GM12878 (cell line): ENCODE results near the gene NOP14. TPM values are rescaled to one million over a fixed set of nuclear protein-coding genes. Genes with fewer than 3 reads are reported as not detected.
"Not testable (repeated sequence)": the region's sequence is repeated elsewhere in the genome, so short reads cannot be mapped to it uniquely, and the experiment has no call there.

ENCODE experiments used
- ATAC-seq: fragments of 200-7000 bp; cut with Tn5 transposase; 3 replicates; pipeline ENCODE4 v1.9.1; 2020; ENCODE audit warnings: mild to moderate bottlenecking, moderate library complexity
- BruUV-seq: library from RNA; stranded (reverse); fragments of 400-500 nt; replicated peaks from 2 replicates; lab custom pipeline; 2021; lab: Mats Ljungman, UMichigan
- CTCF ChIA-PET: fragments of 300-600 bp; sonication (Branson Sonifier 250); formaldehyde crosslinking; extraction: SDS; loops from one replicate; lab custom pipeline; 2021; ENCODE audit warnings: inconsistent platforms; lab: Yijun Ruan, JAX
- POLR2A ChIA-PET: fragments of 350-600 bp; formaldehyde crosslinking; extraction: SDS; loops from one replicate; lab custom pipeline; 2021; ENCODE audit warnings: inconsistent platforms; lab: Charles Lee
- RAD21 ChIA-PET: fragments of 300-600 bp; sonication (Branson Sonifier 250); formaldehyde crosslinking; loops from one replicate; lab custom pipeline; 2023; ENCODE audit warnings: antibody characterized with exemption; ENCODE audit not compliant: unreplicated experiment; lab: Charles Lee
- SMC1A ChIA-PET: fragments of 300-600 bp; sonication (Branson Sonifier 250); formaldehyde crosslinking; loops from one replicate; lab custom pipeline; 2023; ENCODE audit not compliant: unreplicated experiment, uncharacterized antibody; lab: Charles Lee
- DNase-seq: peaks from one replicate; pipeline ENCODE4 v3.0.0-alpha.2; 2011; ENCODE audit warnings: low read depth, low spot score
- FAIRE-seq: peaks from 3 replicates; lab custom pipeline; 2011; peaks lifted over from hg19 to GRCh38; lab: Jason Lieb, UNC
- H2AFZ ChIP-seq: 2 replicates; pipeline ENCODE4 v1.6.0; 2011; ENCODE audit warnings: low read depth, low read length, control low read depth; ENCODE audit not compliant: control insufficient read depth
- H3K27ac ChIP-seq: 2 replicates; pipeline ENCODE4 v1.5.1; 2011; ENCODE audit warnings: control low read depth; ENCODE audit not compliant: control insufficient read depth, insufficient read depth
- H3K27me3 ChIP-seq, 2 experiments: replicated peaks in 1 of 2; 2 replicates each; pipeline versions ENCODE4 v1.6.0 to v1.6.1; 2011; ENCODE audit warnings: low read length in 1 of 2; ENCODE audit not compliant: control insufficient read depth in 2 of 2, insufficient read depth in 2 of 2
- H3K36me3 ChIP-seq, 2 experiments: 2 replicates each; pipeline ENCODE4 v1.5.1; 2011; ENCODE audit warnings: low read length in 1 of 2; ENCODE audit not compliant: control insufficient read depth in 2 of 2, insufficient read depth in 2 of 2
- H3K4me1 ChIP-seq: 2 replicates; pipeline ENCODE4 v1.6.1; 2011; ENCODE audit warnings: mild to moderate bottlenecking, low read length, moderate library complexity, mixed read lengths; ENCODE audit not compliant: control insufficient read depth, insufficient read depth
- H3K4me2 ChIP-seq: 2 replicates; pipeline ENCODE4 v1.6.0; 2011; ENCODE audit warnings: control low read depth; ENCODE audit not compliant: control insufficient read depth, insufficient read depth
- H3K4me3 ChIP-seq: fragments of 200-600 bp; sonication (generic); 2 replicates; pipeline ENCODE4 v1.5.1; 2016
- H3K79me2 ChIP-seq: 2 replicates; pipeline ENCODE4 v1.6.0; 2011; ENCODE audit warnings: low read length; ENCODE audit not compliant: control insufficient read depth, insufficient read depth
- H3K9ac ChIP-seq: 2 replicates; pipeline ENCODE4 v1.8.0; 2011; ENCODE audit warnings: low read length, control low read depth, mixed read lengths; ENCODE audit not compliant: control insufficient read depth, insufficient read depth
- H3K9me3 ChIP-seq: replicated peaks from 3 replicates; pipeline ENCODE4 v1.5.1; 2011; ENCODE audit warnings: mild to moderate bottlenecking, low read length; ENCODE audit not compliant: control insufficient read depth, insufficient read depth
- H4K20me1 ChIP-seq: 2 replicates; pipeline ENCODE4 v1.6.0; 2011; ENCODE audit not compliant: control insufficient read depth, insufficient read depth
- CEBPZ ChIP-seq: fragments of 150-350 bp; IDR thresholded peaks from 2 replicates; pipeline ENCODE4 v1.6.1; 2016; ENCODE audit warnings: low read depth, low read length
- MYB ChIP-seq: fragments of 150-350 bp; IDR thresholded peaks from 2 replicates; pipeline ENCODE4 v1.6.1; 2014; ENCODE audit warnings: mild to moderate bottlenecking, low read depth, low read length, borderline replicate concordance
- POLR2A ChIP-seq: IDR thresholded peaks from 2 replicates; pipeline ENCODE4 v1.6.1; 2011; ENCODE audit warnings: low read depth, mild to moderate bottlenecking, low read length
- POLR2AphosphoS2 ChIP-seq: IDR thresholded peaks from 2 replicates; pipeline ENCODE4 v1.6.1; 2011; ENCODE audit warnings: low read depth, mild to moderate bottlenecking, low read length, improper control_type of control experiment, moderate library complexity
- WGBS: methylation state at CpG from one replicate; pipeline ENCODE4 v1.1.6; 2016; ENCODE audit warnings: low lambda C conversion rate; ENCODE audit not compliant: insufficient replicate concordance, insufficient coverage; ENCODE audit errors: missing lambda C conversion rate; 5-methylcytosine and 5-hydroxymethylcytosine counted together
- in situ Hi-C: fragments of 300-500 bp; cut with MboI; formaldehyde crosslinking; loops from 9 replicates; pipeline ENCODE4 v1.14.3; 2018; ENCODE audit warnings: mixed read lengths
- intact Hi-C: fragments of 100-400 bp; cut with micrococcal nuclease; formaldehyde crosslinking; loops from one replicate; pipeline ENCODE4 v1.14.2; 2022; ENCODE audit not compliant: unreplicated experiment
- polyA plus RNA-seq, 11 experiments: library from polyadenylated mRNA; depleted of rRNA in 4 of 11; unstranded in 6 of 11; stranded (reverse) in 5 of 11; fragments of >200 nt; fragmentation: Nextera tagmentation in 4 of 11; fragmentation: Illumina TruSeq in 1 of 11; extraction: Ambion mirVana in 4 of 11; extraction: Trizol in 1 of 11; gene quantifications; 1 replicate in 1 of 11; 2 replicates in 10 of 11; pipeline versions ENCODE4 v1.2.1 to v1.2.3, GENCODE V29; 2011 to 2016; ENCODE audit warnings: inconsistent platforms in 2 of 11, missing spikeins in 2 of 11, low read depth in 1 of 11
- total RNA-seq, 4 experiments: library from RNA; depleted of rRNA in 3 of 4; stranded (reverse); fragments of >200 nt in 3 of 4; fragmentation: Illumina TruSeq in 1 of 4; extraction: Trizol in 1 of 4; gene quantifications; 2 replicates each; pipeline versions ENCODE4 v1.2.1 to v1.2.3, GENCODE V29; 2013 to 2021

The NOP14 gene
- total and polyA plus RNA-seq, 10 of the 15 experiments (the other 5 are each of a cell fraction or from before 2014, with no cell fraction given): 13.8 to 80.6 (median 49.7) TPM

- RAD21 ChIA-PET: no interaction called here
- BruUV-seq: no TSS peak
- CTCF ChIA-PET: interaction anchor here (0.6 to 1.0 kb wide), 3 partner anchors 10 to 412 kb away, joined by 3 read pairs; no protein-coding TSS in a partner anchor
- in situ Hi-C loops: loop anchor here (25.0 kb wide), 1 partner anchor 185 kb away; the partner anchor contains the start of gene TNIP2
- no peak overlapping the region for H3K4me2 ChIP-seq
- no peaks in the 10 kb centered on the region for H3K9me3 ChIP-seq
- H3K9ac ChIP-seq: no peak overlapping the region
- POLR2A ChIA-PET: interaction anchor here (0.5 to 1.3 kb wide), 2 partner anchors 11 to 467 kb away, joined by 3 to 5 read pairs; no protein-coding TSS in a partner anchor
- H3K4me3 ChIP-seq: no peak overlapping the region
- FAIRE-seq (no peak), DNase-seq (no peak), ATAC-seq (no peak)
- no peak for TF ChIP-seq CEBPZ
- no peak for TF ChIP-seq MYB
- no peak for TF ChIP-seq POLR2A
- TF ChIP-seq POLR2AphosphoS2: no peak
- H3K27ac ChIP-seq: no peak overlapping the region
- no peaks in the 10 kb centered on the region; the same call in 1 of the 2 replicates for H4K20me1 ChIP-seq
- H3K79me2 ChIP-seq: peaks cover 1% of the 10 kb centered on the region
- peaks cover 53 to 60% of the 10 kb centered on the region in 2 experiments for H3K36me3 ChIP-seq
- no peak overlapping the region for H2AFZ ChIP-seq
- no peaks in the 10 kb centered on the region for H3K27me3 ChIP-seq
- intact Hi-C loops: no loop called here
- 92% methylated on average over 19 of the region's 19 CpGs for WGBS
- SMC1A ChIA-PET: interaction anchor here (1.1 kb wide), 1 partner anchor 15 kb away, joined by 3 read pairs; no protein-coding TSS in a partner anchor
- no peaks in the 10 kb centered on the region for H3K4me1 ChIP-seq
These were observed 16.2 kb downstream of the NOP14 start for GRCh38 chr4:2946812-2947600.

GRCh38 chr4:2945619-2946604 lies 17.3 kb downstream of the NOP14 start:
- FAIRE-seq, RAD21 ChIA-PET, H3K9ac ChIP-seq, H3K27me3 ChIP-seq, H3K4me1 ChIP-seq, H2AFZ ChIP-seq, H3K4me3 ChIP-seq, H3K27ac ChIP-seq, H3K4me2 ChIP-seq, H3K9me3 ChIP-seq, POLR2A ChIA-PET, DNase-seq, intact Hi-C loops, H4K20me1 ChIP-seq, H3K79me2 ChIP-seq, ATAC-seq, BruUV-seq: not testable (repeated sequence)
- H3K36me3 ChIP-seq: peaks cover 55 to 64% of the 10 kb centered on the region in 2 experiments
- ChIA-PET SMC1A (interaction anchor here (1.9 kb wide), 1 partner anchor 10 kb away, joined by 6 read pairs; no protein-coding TSS in a partner anchor), CTCF (interaction anchor here (0.6 kb wide), 2 partner anchors 16 to 411 kb away, joined by 3 read pairs; no protein-coding TSS in a partner anchor)
- 96% methylated on average over 26 of the region's 30 CpGs for WGBS
- in situ Hi-C loops: loop anchor here (25.0 kb wide), 1 partner anchor 184 kb away; the partner anchor contains the start of gene TNIP2
